Prostate gland (tissue), 2 donors: ENCODE measurements around the gene CDK3.

Source experiments
- CTCF ChIP-seq, 4 experiments: fragments of 200-600 bp in 2 of 4; fragments of 450-650 bp in 2 of 4; sonication (generic) in 2 of 4; IDR thresholded peaks; 1 replicate in 3 of 4; 2 replicates in 1 of 4; pipeline ENCODE4 v1.5.1; 2016 to 2019; ENCODE audit warnings: antibody characterized with exemption in 4 of 4, mild to moderate bottlenecking in 2 of 4, moderate library complexity in 2 of 4
- POLR2A ChIP-seq: fragments of 450-650 bp; IDR thresholded peaks from one replicate; pipeline ENCODE4 v1.6.1; 2016; ENCODE audit warnings: antibody characterized with exemption, mild to moderate bottlenecking
- POLR2AphosphoS5 ChIP-seq: sonication (generic); formaldehyde crosslinking; IDR thresholded peaks from one replicate; pipeline ENCODE4 v1.6.1; 2017; ENCODE audit warnings: antibody characterized with exemption

- no peak for TF ChIP-seq CTCF (IDR thresholded peaks at IDR 0.05)
- TF ChIP-seq POLR2AphosphoS5 = no peak
- no peak for TF ChIP-seq POLR2A
Observed at GRCh38 chr17:75995385-75995925, 5.2 kb upstream of the CDK3 start.
